ENCODE results near the gene OTOGL.
"Not testable (repeated sequence)": the region's sequence is repeated elsewhere in the genome, so short reads cannot be mapped to it uniquely, and the experiment has no call there.

Gene OTOGL

GRCh38 chr12:80058586-80058985 is 40.8 kb upstream of the OTOGL start:
- Histone ChIP-seq H3K4me3 (replicated peaks; ENCODE audit: low read depth, low read length) (no peak overlapping the region), H3K27me3 (replicated peaks; ENCODE audit: control insufficient read depth, insufficient read depth, low read length) (no peaks in the 10 kb centered on the region), H3K36me3 (ENCODE audit: control insufficient read depth, insufficient read depth, low read length) (no peaks in the 10 kb centered on the region)
- TF ChIP-seq, protein P1, sequence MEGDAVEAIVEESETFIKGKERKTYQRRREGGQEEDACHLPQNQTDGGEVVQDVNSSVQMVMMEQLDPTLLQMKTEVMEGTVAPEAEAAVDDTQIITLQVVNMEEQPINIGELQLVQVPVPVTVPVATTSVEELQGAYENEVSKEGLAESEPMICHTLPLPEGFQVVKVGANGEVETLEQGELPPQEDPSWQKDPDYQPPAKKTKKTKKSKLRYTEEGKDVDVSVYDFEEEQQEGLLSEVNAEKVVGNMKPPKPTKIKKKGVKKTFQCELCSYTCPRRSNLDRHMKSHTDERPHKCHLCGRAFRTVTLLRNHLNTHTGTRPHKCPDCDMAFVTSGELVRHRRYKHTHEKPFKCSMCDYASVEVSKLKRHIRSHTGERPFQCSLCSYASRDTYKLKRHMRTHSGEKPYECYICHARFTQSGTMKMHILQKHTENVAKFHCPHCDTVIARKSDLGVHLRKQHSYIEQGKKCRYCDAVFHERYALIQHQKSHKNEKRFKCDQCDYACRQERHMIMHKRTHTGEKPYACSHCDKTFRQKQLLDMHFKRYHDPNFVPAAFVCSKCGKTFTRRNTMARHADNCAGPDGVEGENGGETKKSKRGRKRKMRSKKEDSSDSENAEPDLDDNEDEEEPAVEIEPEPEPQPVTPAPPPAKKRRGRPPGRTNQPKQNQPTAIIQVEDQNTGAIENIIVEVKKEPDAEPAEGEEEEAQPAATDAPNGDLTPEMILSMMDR (IDR thresholded peaks at IDR 0.05; ENCODE audit: insufficient read depth, low read length, poor library complexity, severe bottlenecking): no peak
- no peak for DNase-seq (ENCODE audit: extremely low read depth, insufficient read length)

DNA sequence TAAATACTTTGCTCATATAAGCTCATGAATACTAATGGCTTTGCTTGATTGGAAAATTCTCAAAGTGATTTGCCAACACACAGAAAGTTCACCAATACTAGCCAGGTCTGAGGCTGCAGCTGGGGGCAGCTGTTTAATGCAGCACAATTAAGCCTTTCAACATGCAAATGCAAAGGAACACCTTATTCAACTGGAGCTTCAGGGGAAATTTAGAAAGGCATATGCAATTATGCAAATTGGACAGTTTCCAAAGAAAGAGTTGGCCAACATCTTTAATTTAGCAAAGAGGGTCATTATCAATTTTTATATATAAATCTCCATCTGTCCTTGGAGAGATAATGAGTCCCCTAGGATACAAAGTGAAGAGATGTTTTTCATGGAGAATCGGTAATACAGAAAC is 40.2 kb upstream of the OTOGL start:
- no peak for DNase-seq (ENCODE audit: extremely low read depth, insufficient read length)
- Histone ChIP-seq H3K4me3 (replicated peaks; ENCODE audit: low read depth, low read length) (no peak overlapping the region), H3K36me3 (ENCODE audit: control insufficient read depth, insufficient read depth, low read length) (no peaks in the 10 kb centered on the region), H3K27me3 (replicated peaks; ENCODE audit: control insufficient read depth, insufficient read depth, low read length) (no peaks in the 10 kb centered on the region)
- TF ChIP-seq, protein P1 (IDR thresholded peaks at IDR 0.05; ENCODE audit: insufficient read depth, low read length, poor library complexity, severe bottlenecking): no peak

DNA sequence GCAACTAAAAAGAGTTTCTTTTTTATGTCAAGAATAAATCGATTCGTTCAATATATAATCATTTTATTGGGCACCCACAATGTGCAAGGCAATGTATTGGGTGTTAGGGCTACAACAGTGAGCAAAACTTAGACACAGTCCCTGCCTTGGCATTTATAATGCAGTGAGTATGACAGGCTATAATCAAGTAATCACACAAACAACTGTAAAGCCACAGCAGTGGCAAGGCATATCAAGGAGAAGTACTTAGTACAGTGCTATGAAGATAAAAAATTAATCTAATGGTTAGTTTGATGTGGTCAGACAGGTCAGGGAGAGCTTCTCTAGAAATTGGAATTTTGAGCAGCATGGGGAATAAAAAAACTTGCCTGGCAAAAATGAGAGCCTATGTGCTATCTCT is 39.5 kb upstream of the OTOGL start:
- TF ChIP-seq, protein P1 (IDR thresholded peaks at IDR 0.05; ENCODE audit: insufficient read depth, low read length, poor library complexity, severe bottlenecking): no peak
- no peak for DNase-seq (ENCODE audit: extremely low read depth, insufficient read length)
- no peaks in the 10 kb centered on the region for H3K27me3 ChIP-seq (replicated peaks; ENCODE audit: control insufficient read depth, insufficient read depth, low read length)
- H3K36me3 ChIP-seq (ENCODE audit: control insufficient read depth, insufficient read depth, low read length): no peaks in the 10 kb centered on the region
- no peak overlapping the region for H3K4me3 ChIP-seq (replicated peaks; ENCODE audit: low read depth, low read length)

DNA sequence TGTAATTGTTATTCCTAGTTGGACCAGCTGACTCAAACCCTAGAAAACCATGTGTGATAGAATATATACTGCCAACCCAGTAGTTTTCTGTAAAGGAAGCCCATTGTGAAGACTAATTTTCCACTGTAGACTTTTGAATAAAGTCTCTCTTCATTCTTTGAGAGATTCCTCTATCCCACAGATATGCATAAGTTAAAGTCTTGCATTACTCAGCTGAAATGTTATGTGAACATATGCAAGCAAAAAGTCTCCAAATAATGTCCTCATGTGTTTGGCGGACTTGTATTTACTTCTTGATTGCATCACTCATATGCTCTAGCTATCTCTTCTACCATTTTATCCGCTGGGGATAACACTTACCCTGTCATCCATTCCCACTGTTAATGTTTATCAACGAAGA is 35.1 kb upstream of the OTOGL start:
- Histone ChIP-seq H3K4me3 (replicated peaks; ENCODE audit: low read depth, low read length) (no peak overlapping the region), H3K27me3 (replicated peaks; ENCODE audit: control insufficient read depth, insufficient read depth, low read length) (no peaks in the 10 kb centered on the region), H3K36me3 (ENCODE audit: control insufficient read depth, insufficient read depth, low read length) (no peaks in the 10 kb centered on the region)
- TF ChIP-seq, protein P1 (IDR thresholded peaks at IDR 0.05; ENCODE audit: insufficient read depth, low read length, poor library complexity, severe bottlenecking): no peak
- no peak for DNase-seq (ENCODE audit: extremely low read depth, insufficient read length)

GRCh38 chr12:80064951-80065350 is 34.4 kb upstream of the OTOGL start:
- Histone ChIP-seq H3K27me3 (replicated peaks; ENCODE audit: control insufficient read depth, insufficient read depth, low read length) (no peaks in the 10 kb centered on the region), H3K36me3 (ENCODE audit: control insufficient read depth, insufficient read depth, low read length) (no peaks in the 10 kb centered on the region), H3K4me3 (replicated peaks; ENCODE audit: low read depth, low read length) (no peak overlapping the region)
- TF ChIP-seq, protein P1 (IDR thresholded peaks at IDR 0.05; ENCODE audit: insufficient read depth, low read length, poor library complexity, severe bottlenecking): no peak
- DNase-seq (ENCODE audit: extremely low read depth, insufficient read length): no peak

- no peaks in the 10 kb centered on the region for H3K36me3 ChIP-seq (ENCODE audit: control insufficient read depth, insufficient read depth, low read length)
- H3K27me3 ChIP-seq (replicated peaks; ENCODE audit: control insufficient read depth, insufficient read depth, low read length): no peaks in the 10 kb centered on the region
- DNase-seq (ENCODE audit: extremely low read depth, insufficient read length): no peak
- TF ChIP-seq, protein P1 (IDR thresholded peaks at IDR 0.05; ENCODE audit: insufficient read depth, low read length, poor library complexity, severe bottlenecking): no peak
- no peak overlapping the region for H3K4me3 ChIP-seq (replicated peaks; ENCODE audit: low read depth, low read length)
Measured at GRCh38 chr12:80068173-80068572, 31.2 kb upstream of the OTOGL start.

DNA sequence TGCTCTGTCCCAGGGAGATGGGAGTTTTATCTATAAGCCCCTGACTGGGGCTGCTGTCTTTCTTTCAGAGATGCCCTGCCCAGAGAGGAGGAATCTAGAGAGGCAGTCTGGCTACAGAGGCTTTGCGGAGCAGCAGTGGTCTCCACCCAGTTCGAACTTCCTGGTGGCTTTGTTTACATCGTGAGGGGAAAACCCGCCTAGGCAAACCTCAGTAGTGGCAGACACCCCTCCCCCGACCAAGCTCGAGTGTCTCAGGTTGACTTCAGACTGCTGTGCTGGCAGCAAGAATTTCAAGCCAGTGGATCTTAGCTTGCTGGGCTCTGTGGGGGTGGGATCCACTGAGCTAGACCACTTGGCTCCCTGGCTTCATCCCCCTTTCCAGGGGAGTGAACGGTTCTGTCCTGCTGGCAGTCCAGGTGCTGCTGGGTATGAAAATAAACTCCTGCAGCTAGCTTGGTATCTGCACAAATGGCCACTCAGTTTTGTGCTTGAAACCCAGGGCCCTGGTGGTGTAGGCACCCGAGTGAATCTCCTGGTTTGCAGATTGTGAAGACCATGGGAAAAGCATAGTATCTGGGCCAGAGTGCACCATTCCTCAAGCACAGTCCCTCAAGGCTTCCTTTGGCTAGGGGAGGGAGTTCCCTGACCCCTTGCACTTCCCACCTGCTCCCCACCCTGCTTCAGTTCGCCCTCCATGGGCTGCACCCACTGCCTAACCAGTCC is 15.3 kb upstream of the OTOGL start:
- not testable (repeated sequence) for H3K27me3 ChIP-seq (replicated peaks; ENCODE audit: control insufficient read depth, insufficient read depth, low read length); H3K4me3 ChIP-seq (replicated peaks; ENCODE audit: low read depth, low read length); H3K36me3 ChIP-seq (ENCODE audit: control insufficient read depth, insufficient read depth, low read length)
- DNase-seq (ENCODE audit: extremely low read depth, insufficient read length): peak; percentile 24

Data from GM06990 (cell line).